Stimulated activated CD8-positive, alpha-beta memory T cell treated with anti-CD3 and anti-CD28 coated beads, Interleukin-12 subunit alpha, Interleukin-12 subunit beta, amount 100 ng/mL, for 1 hour (primary cell): ENCODE data around the gene CHN1.

ENCODE experiments used
- DNase-seq: peaks from one replicate; pipeline ENCODE4 v3.0.0-alpha.2; 2020; ENCODE audit warnings: low read depth

CHN1 gene

GRCh38 chr2:174971868-174972781, 33.1 kb downstream of the CHN1 start:
- no peak for DNase-seq

- no peak for DNase-seq
These were observed 35.1 kb downstream of the CHN1 start for GRCh38 chr2:174970092-174970491.

- DNase-seq, result no peak
These were observed 36.0 kb downstream of the CHN1 start for GRCh38 chr2:174969091-174969734.

GRCh38 chr2:174967691-174968260, 37.4 kb downstream of the CHN1 start:
- DNase-seq, result no peak

GRCh38 chr2:174967086-174967485, 38.1 kb downstream of the CHN1 start:
- DNase-seq, result no peak

- no peak for DNase-seq
These were observed 39.0 kb downstream of the CHN1 start for GRCh38 chr2:174965992-174966744.

GRCh38 chr2:174965551-174965950, 39.6 kb downstream of the CHN1 start:
- no peak for DNase-seq

- no peak for DNase-seq
These were observed 40.8 kb downstream of the CHN1 start for GRCh38 chr2:174964404-174964803.

GRCh38 chr2:174963437-174964400, 41.5 kb downstream of the CHN1 start:
- DNase-seq, result no peak

- DNase-seq, result no peak
These were observed 45.4 kb downstream of the CHN1 start for GRCh38 chr2:174959787-174960186.

- no peak for DNase-seq
These were observed 48.1 kb downstream of the CHN1 start for GRCh38 chr2:174957050-174957449.

GRCh38 chr2:174952607-174953006, 52.6 kb downstream of the CHN1 start:
- no peak for DNase-seq

GRCh38 chr2:174951745-174952144, 53.4 kb downstream of the CHN1 start:
- DNase-seq, result no peak

- no peak for DNase-seq
These were observed 55.0 kb downstream of the CHN1 start for GRCh38 chr2:174949988-174950687.

GRCh38 chr2:174945601-174946260, 59.5 kb downstream of the CHN1 start:
- DNase-seq, result no peak

GRCh38 chr2:174939046-174939445, 66.1 kb downstream of the CHN1 start:
- DNase-seq, result no peak

GRCh38 chr2:174931724-174932123, 73.5 kb downstream of the CHN1 start:
- no peak for DNase-seq

- no peak for DNase-seq
These were observed 75.4 kb downstream of the CHN1 start for GRCh38 chr2:174929786-174930185.

- DNase-seq, result no peak
These were observed 80.0 kb downstream of the CHN1 start for GRCh38 chr2:174925046-174925784.
